ENCODE data around the gene SERPINH1. TPM values are rescaled to one million over a fixed set of nuclear protein-coding genes. Genes with fewer than 3 reads are reported as not detected.

The SERPINH1 gene
- total RNA-seq, 1 donor from 2014 or later: 1,357 TPM

GRCh38 chr11:75554258-75555022 lies 7.6 kb upstream of the SERPINH1 start:
- DNase-seq (ENCODE audit: low spot score): peak; percentile 100

GRCh38 chr11:75555079-75555811 lies 6.8 kb upstream of the SERPINH1 start:
- no peak for DNase-seq (ENCODE audit: low spot score)

- DNase-seq (ENCODE audit: low spot score): peak; percentile 79
Observed at GRCh38 chr11:75556275-75556674, 5.8 kb upstream of the SERPINH1 start.

- peak; percentile 99 for DNase-seq (ENCODE audit: low spot score)
Observed at GRCh38 chr11:75557666-75558494, 4.2 kb upstream of the SERPINH1 start.

- DNase-seq (ENCODE audit: low spot score): peak; percentile 98
Observed at GRCh38 chr11:75558939-75559843, 2.9 kb upstream of the SERPINH1 start.

- DNase-seq (ENCODE audit: low spot score): peak; percentile 76
Observed at GRCh38 chr11:75560644-75561043, 1.4 kb upstream of the SERPINH1 start.

- no peak for DNase-seq (ENCODE audit: low spot score)
Observed at GRCh38 chr11:75561426-75562047, 516 bp upstream of the SERPINH1 start.

- DNase-seq (ENCODE audit: low spot score): peak; percentile 59
Observed at GRCh38 chr11:75562836-75563484, 907 bp downstream of the SERPINH1 start.

- DNase-seq (ENCODE audit: low spot score): no peak
Observed at GRCh38 chr11:75563501-75563977, 1.5 kb downstream of the SERPINH1 start.

GRCh38 chr11:75563978-75564552 lies 2.0 kb downstream of the SERPINH1 start:
- peak; percentile 87 for DNase-seq (ENCODE audit: low spot score)

- DNase-seq (ENCODE audit: low spot score): peak; percentile 76
Observed at GRCh38 chr11:75565221-75565814, 3.3 kb downstream of the SERPINH1 start.

- no peak for DNase-seq (ENCODE audit: low spot score)
Observed at GRCh38 chr11:75565916-75566762, 4.1 kb downstream of the SERPINH1 start.

GRCh38 chr11:75566763-75567279 lies 4.8 kb downstream of the SERPINH1 start:
- no peak for DNase-seq (ENCODE audit: low spot score)

GRCh38 chr11:75567971-75568370 lies 5.9 kb downstream of the SERPINH1 start:
- DNase-seq (ENCODE audit: low spot score): no peak

- no peak for DNase-seq (ENCODE audit: low spot score)
Observed at GRCh38 chr11:75568616-75569219, 6.7 kb downstream of the SERPINH1 start.

- no peak for DNase-seq (ENCODE audit: low spot score)
Observed at GRCh38 chr11:75570559-75571139, 8.6 kb downstream of the SERPINH1 start.

- DNase-seq (ENCODE audit: low spot score): no peak
Observed at GRCh38 chr11:75571625-75572024, 9.6 kb downstream of the SERPINH1 start.

Measured in umbilical cord (tissue), 2 donors.